Common myeloid progenitor, CD34-positive (primary cell): ENCODE results near the gene HOOK2.
"Not testable (repeated sequence)": the region's sequence is repeated elsewhere in the genome, so short reads cannot be mapped to it uniquely, and the experiment has no call there.

Source experiments
- CTCF ChIA-PET: fragments of 350-600 bp; sonication (Branson Sonifier 250); formaldehyde crosslinking; loops from one replicate; lab custom pipeline; 2021; ENCODE audit warnings: antibody characterized with exemption; lab: Charles Lee
- POLR2A ChIA-PET: fragments of 350-600 bp; sonication (Branson Sonifier 250); formaldehyde crosslinking; loops from one replicate; lab custom pipeline; 2021; ENCODE audit warnings: antibody characterized with exemption; lab: Charles Lee
- DNase-seq, 3 donors: peaks; one replicate each; pipeline versions ENCODE4 v3.0.0 to v3.0.0-alpha.2; 2013
- H3K27ac ChIP-seq, 2 experiments: 1 replicate in 1 of 2; 2 replicates in 1 of 2; pipeline ENCODE4 v1.7.0; 2013; ENCODE audit warnings: inconsistent platforms in 2 of 2, low read length in 2 of 2, mild to moderate bottlenecking in 2 of 2, low read depth in 1 of 2, moderate library complexity in 1 of 2; ENCODE audit not compliant: severe bottlenecking in 2 of 2, insufficient read depth in 1 of 2, poor library complexity in 1 of 2
- H3K27me3 ChIP-seq, 5 experiments: replicated peaks in 2 of 5; 1 replicate in 3 of 5; 2 replicates in 2 of 5; pipeline versions ENCODE4 v1.6.1 to v1.7.0; 2013; ENCODE audit warnings: low read length in 4 of 5, mild to moderate bottlenecking in 2 of 5, moderate library complexity in 2 of 5, inconsistent platforms in 1 of 5; ENCODE audit not compliant: insufficient read depth in 5 of 5, control insufficient read depth in 4 of 5
- H3K36me3 ChIP-seq, 4 experiments: 1 replicate in 2 of 4; 2 replicates in 2 of 4; pipeline versions ENCODE4 v1.6.1 to v1.7.0; 2013; ENCODE audit warnings: low read length in 3 of 4, control low read depth in 1 of 4, mild to moderate bottlenecking in 1 of 4; ENCODE audit not compliant: control insufficient read depth in 4 of 4, insufficient read depth in 4 of 4
- H3K4me1 ChIP-seq, 4 experiments: 1 replicate in 3 of 4; 2 replicates in 1 of 4; pipeline versions ENCODE4 v1.6.1 to v1.7.1; 2013; ENCODE audit warnings: low read length in 3 of 4, mild to moderate bottlenecking in 3 of 4, control low read depth in 1 of 4, inconsistent platforms in 1 of 4, moderate library complexity in 1 of 4; ENCODE audit not compliant: control insufficient read depth in 4 of 4, insufficient read depth in 4 of 4; ENCODE audit errors: control extremely low read depth in 1 of 4
- H3K4me3 ChIP-seq, 7 experiments: 1 replicate in 4 of 7; 2 replicates in 3 of 7; pipeline versions ENCODE4 v1.5.1 to v1.7.0; 2013; ENCODE audit warnings: mild to moderate bottlenecking in 7 of 7, low read length in 6 of 7, moderate library complexity in 6 of 7, inconsistent platforms in 2 of 7, low read depth in 2 of 7, control low read depth in 1 of 7; ENCODE audit not compliant: insufficient read depth in 4 of 7, control insufficient read depth in 1 of 7; ENCODE audit errors: extremely low read depth in 1 of 7
- H3K9me3 ChIP-seq, 5 experiments: 1 replicate in 4 of 5; 2 replicates in 1 of 5; pipeline versions ENCODE4 v1.6.1 to v1.7.1; 2013; ENCODE audit warnings: low read length in 4 of 5, mild to moderate bottlenecking in 2 of 5, inconsistent platforms in 1 of 5, low read depth in 1 of 5, moderate library complexity in 1 of 5; ENCODE audit not compliant: control insufficient read depth in 4 of 5, insufficient read depth in 2 of 5; ENCODE audit errors: control extremely low read depth in 1 of 5
- WGBS: methylation state at CpG from one replicate; pipeline ENCODE4 v1.1.5; 2013; ENCODE audit not compliant: insufficient coverage; 5-methylcytosine and 5-hydroxymethylcytosine counted together

Gene HOOK2

DNA sequence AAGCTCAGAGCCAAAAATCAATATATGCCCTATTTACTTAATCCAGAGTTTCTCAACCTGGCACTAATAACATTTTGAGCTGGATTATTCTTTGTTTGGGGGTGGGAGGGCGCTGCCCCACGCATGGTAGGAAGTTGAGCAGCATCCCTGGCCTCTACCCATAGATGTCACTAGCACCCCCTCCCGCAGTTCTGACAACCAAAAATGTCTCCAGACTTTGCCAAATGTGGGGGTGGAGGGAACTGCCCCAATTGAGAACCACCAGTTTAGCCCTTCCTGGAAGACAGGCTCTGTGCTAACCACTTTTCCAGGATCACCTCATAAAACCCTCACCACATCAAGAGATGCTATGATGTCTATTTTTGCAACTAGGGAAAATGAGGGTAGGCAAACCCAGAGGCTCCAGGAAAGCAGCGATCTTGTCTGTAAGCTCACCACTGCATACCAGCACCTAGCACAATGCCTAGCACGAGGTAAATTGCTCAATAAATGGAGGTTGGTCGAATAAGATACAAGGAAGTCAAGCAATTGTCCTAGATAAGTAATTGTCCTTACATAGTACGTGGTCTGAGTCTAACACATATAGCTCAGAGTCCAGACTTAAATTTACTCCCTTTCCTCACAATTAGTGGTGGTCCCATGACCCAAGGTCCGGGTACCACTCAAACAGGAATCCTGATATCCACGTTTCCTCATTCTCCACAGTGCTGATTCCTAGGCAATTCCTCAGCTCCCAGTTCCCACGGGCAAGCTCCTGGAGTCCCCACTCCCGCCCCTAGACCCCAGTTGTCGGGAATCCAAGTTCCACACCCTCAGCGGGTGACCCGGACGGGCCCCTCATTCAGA lies 41.8 kb downstream of the HOOK2 start:
- 3% methylated on average over 10 of the region's 15 CpGs for WGBS
- DNase-seq, result peak; percentile 75 to 81 (median 77)
- Histone ChIP-seq H3K27ac (peak overlapping the region; percentile 95 to 96), H3K9me3 (no peaks in the 10 kb centered on the region), H3K4me3 (peak overlapping the region; percentile 81 to 97 (median 88)), H3K27me3 (no peaks in the 10 kb centered on the region), H3K36me3 (peaks cover 10 to 36% (median 29%) of the 10 kb centered on the region in 4 experiments), H3K4me1 (peaks cover 16 to 47% (median 38%) of the 10 kb centered on the region in 4 experiments)
- POLR2A ChIA-PET, result interaction anchor here (0.5 to 2.3 kb wide), 4 partner anchors 10 to 1259 kb away, joined by 3 to 16 read pairs (median 8); partner anchors contain the start of gene TNPO2
- CTCF ChIA-PET, result interaction anchor here (0.8 to 43.3 kb wide), 12 partner anchors 10 to 92 kb away, joined by 3 to 776 read pairs (median 4); partner anchors contain the start of genes BEST2, FBXW9, HOOK2 and TNPO2

- Histone ChIP-seq H3K4me3 (no peak overlapping the region), H3K27ac (no peak overlapping the region), H3K4me1 (peaks cover 10 to 31% (median 23%) of the 10 kb centered on the region in 4 experiments), H3K36me3 (peaks cover 10 to 48% (median 37%) of the 10 kb centered on the region in 4 experiments), H3K27me3 (no peaks in the 10 kb centered on the region), H3K9me3 (no peaks in the 10 kb centered on the region)
- CTCF ChIA-PET, result interaction anchor here (0.8 to 43.3 kb wide), 8 partner anchors 10 to 119 kb away, joined by 3 to 776 read pairs (median 4); partner anchors contain the start of genes BEST2 and HOOK2
- no peak for DNase-seq
- POLR2A ChIA-PET, result interaction anchor here (1.3 kb wide), 1 partner anchor 9 kb away, joined by 4 read pairs; no protein-coding TSS in a partner anchor
- WGBS, result 96% methylated on average over 19 of the region's 24 CpGs
Measured at GRCh38 chr19:12731337-12731736, 44.0 kb downstream of the HOOK2 start.

GRCh38 chr19:12730064-12730463 lies 45.3 kb downstream of the HOOK2 start:
- H3K4me1 ChIP-seq, result peaks cover 10 to 24% (median 18%) of the 10 kb centered on the region in 4 experiments
- no peak for DNase-seq
- ChIA-PET POLR2A (no interaction called here), CTCF (interaction anchor here (1.1 to 43.3 kb wide), 3 partner anchors 30 to 118 kb away, joined by 3 to 776 read pairs (median 4); partner anchors contain the start of genes BEST2 and HOOK2)
- no peaks in the 10 kb centered on the region for H3K27me3 ChIP-seq
- 87% methylated on average over 2 of the region's 3 CpGs for WGBS
- no peak overlapping the region for H3K4me3 ChIP-seq
- peaks cover 10 to 48% (median 37%) of the 10 kb centered on the region in 4 experiments for H3K36me3 ChIP-seq
- no peak overlapping the region for H3K27ac ChIP-seq
- H3K9me3 ChIP-seq, result no peaks in the 10 kb centered on the region

- Histone ChIP-seq H3K9me3 (no peaks in the 10 kb centered on the region), H3K36me3 (peaks cover 10 to 48% (median 37%) of the 10 kb centered on the region in 4 experiments), H3K4me3 (no peak overlapping the region), H3K27me3 (no peaks in the 10 kb centered on the region), H3K4me1 (peaks cover 9 to 24% (median 22%) of the 10 kb centered on the region in 4 experiments), H3K27ac (no peak overlapping the region)
- no peak for DNase-seq
- CTCF ChIA-PET, result interaction anchor here (0.9 to 43.3 kb wide), 3 partner anchors 9 to 33 kb away, joined by 3 to 776 read pairs (median 4); partner anchors contain the start of genes BEST2 and HOOK2
- POLR2A ChIA-PET, result no interaction called here
- WGBS, result 97% methylated on average over 9 of the region's 9 CpGs
Measured at GRCh38 chr19:12727745-12728433, 47.5 kb downstream of the HOOK2 start.

GRCh38 chr19:12726988-12727316 lies 48.4 kb downstream of the HOOK2 start:
- peaks cover 10 to 45% (median 34%) of the 10 kb centered on the region in 4 experiments for H3K36me3 ChIP-seq
- 100% methylated on average over 1 of the region's 2 CpGs for WGBS
- no peak overlapping the region for H3K27ac ChIP-seq
- DNase-seq, result no peak
- no peak overlapping the region for H3K4me3 ChIP-seq
- peaks cover 9 to 19% (median 18%) of the 10 kb centered on the region in 4 experiments for H3K4me1 ChIP-seq
- no peaks in the 10 kb centered on the region for H3K27me3 ChIP-seq
- CTCF ChIA-PET, result interaction anchor here (0.9 to 43.3 kb wide), 4 partner anchors 8 to 69 kb away, joined by 3 to 776 read pairs (median 4); partner anchors contain the start of genes BEST2 and HOOK2
- H3K9me3 ChIP-seq, result no peaks in the 10 kb centered on the region
- POLR2A ChIA-PET, result no interaction called here

DNA sequence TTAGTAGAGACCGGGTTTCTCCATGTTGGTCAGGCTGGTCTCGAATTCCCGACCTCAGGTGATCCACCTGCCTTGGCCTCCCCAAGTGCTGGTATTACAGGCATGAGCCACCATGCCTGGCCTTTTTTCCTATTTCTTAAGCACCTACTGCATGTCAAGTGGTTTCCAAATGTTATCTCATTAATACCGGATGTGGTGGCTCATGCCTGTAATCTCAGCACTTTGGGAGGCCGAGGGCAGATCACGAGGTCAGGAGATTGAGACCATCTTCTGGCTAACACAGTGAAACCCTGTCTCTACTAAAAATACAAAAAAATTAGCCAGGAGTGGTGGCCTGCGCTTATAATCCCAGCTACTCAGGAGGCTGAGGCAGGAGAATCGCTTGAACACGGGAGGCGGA lies 49.7 kb downstream of the HOOK2 start:
- ChIA-PET POLR2A (interaction anchor here (0.7 kb wide), 1 partner anchor 27 kb away, joined by 3 read pairs; no protein-coding TSS in a partner anchor), CTCF (interaction anchor here (43.3 kb wide), 1 partner anchor 35 kb away, joined by 776 read pairs; the partner anchor contains the start of genes BEST2 and HOOK2)
- H3K4me3 ChIP-seq, H3K27ac ChIP-seq, H3K27me3 ChIP-seq, DNase-seq, H3K9me3 ChIP-seq: not testable (repeated sequence)
- peaks cover 12 to 29% (median 28%) of the 10 kb centered on the region in 4 experiments for H3K4me1 ChIP-seq
- peaks cover 10 to 34% (median 25%) of the 10 kb centered on the region in 4 experiments for H3K36me3 ChIP-seq
- whole genome bisulfite sequencing, result 96% methylated on average over 9 of the region's 10 CpGs
